ENCODE results near the gene AGR2.

Gene AGR2

GRCh38 chr7:16812542-16813231 lies 7.9 kb upstream of the AGR2 start:
- DNase-seq = no peak

- peak in 3 of 4 experiments; percentile 19 to 77 (median 77) for DNase-seq
Measured at GRCh38 chr7:16811551-16811950, 6.8 kb upstream of the AGR2 start.

GRCh38 chr7:16810573-16810972 lies 5.8 kb upstream of the AGR2 start:
- no peak for DNase-seq

DNA sequence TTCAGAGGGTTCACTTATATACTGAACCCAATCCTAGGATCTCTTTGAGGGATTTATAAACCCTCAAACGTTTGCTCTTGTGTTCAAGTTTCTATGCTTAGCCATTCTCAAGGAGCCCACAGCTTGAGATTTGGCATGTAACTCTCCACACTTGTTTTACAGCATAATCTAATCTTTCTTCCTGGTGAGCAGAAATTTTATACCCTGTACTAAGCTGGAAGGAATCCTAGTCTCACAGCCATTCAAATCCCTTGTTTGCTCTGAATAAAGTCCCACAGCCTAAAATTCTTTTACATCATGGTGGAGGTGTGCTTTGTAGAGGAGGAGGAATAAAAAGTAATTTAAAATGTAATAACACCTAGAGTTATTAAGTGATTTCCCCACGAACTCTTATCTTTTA lies 5.3 kb upstream of the AGR2 start:
- no peak for DNase-seq

DNA sequence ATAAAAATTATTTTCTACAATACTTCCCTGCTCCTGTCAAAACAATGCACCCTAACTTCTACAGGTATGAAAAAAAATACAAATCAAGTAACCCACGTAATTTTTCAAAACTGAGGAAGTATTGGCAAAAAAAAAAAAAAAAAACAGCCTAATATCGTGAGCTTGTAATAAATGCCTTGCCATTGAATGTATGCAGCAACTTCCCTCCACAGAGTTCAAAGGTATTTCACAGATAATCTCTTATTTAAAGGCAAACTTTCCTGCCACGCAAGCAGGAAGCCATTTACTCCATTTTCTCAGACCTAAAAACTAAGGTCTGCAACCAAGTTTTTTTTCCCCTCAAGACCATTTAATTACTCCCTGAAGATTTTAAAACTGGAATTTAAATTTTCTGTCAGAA lies 642 bp upstream of the AGR2 start:
- no peak for DNase-seq

GRCh38 chr7:16803881-16804673 lies 722 bp downstream of the AGR2 start:
- DNase-seq = no peak

GRCh38 chr7:16803125-16803524 lies 1.7 kb downstream of the AGR2 start:
- DNase-seq = no peak

- no peak for DNase-seq
Measured at GRCh38 chr7:16801579-16801978, 3.2 kb downstream of the AGR2 start.

GRCh38 chr7:16801111-16801542 lies 3.7 kb downstream of the AGR2 start:
- DNase-seq = peak; percentile 29 to 86 (median 62)

- DNase-seq = no peak
Measured at GRCh38 chr7:16795624-16796023, 9.2 kb downstream of the AGR2 start.

DNA sequence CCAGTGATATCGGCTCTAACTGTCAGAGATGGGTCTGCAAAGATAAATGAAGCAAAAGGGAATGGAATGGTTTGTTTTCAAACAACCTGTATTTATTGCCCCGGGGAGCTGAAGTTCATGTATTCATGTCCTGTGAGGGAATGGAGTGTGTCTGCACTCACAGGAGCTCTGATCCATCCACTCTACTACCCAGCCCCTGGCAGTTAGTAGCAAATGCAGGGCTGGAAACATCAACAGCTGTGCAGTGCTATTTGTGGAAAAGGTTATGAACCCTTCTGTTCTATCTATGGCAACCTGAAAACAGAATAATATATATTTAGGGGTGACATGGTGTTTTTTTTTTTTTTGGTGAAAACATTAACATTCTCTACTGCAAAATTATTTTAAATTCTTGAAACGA lies 9.8 kb downstream of the AGR2 start:
- no peak for DNase-seq

- no peak for DNase-seq
Measured at GRCh38 chr7:16791905-16792698, 12.7 kb downstream of the AGR2 start.

- DNase-seq = no peak
Measured at GRCh38 chr7:16791071-16791470, 13.7 kb downstream of the AGR2 start.

DNA sequence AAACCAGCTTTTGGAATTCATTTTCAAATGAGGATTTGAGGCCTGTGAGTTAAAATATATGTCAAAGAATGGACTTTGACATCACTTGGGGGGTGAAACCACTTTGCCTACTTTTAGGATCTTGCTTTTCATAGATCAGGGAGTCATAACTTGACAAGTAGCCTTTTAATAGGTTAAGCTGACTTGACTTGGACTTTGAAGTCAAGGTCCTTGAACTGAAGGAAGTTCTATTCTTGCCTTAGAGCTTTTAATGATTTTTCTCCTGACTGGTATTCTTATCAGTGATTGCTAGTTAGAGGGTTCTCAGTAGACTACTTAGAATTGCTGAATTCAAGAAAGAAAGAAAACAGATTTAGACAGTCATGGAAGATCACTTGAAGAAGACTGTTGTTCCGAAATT lies 17.7 kb downstream of the AGR2 start:
- no peak for DNase-seq

GRCh38 chr7:16786257-16786656 lies 18.5 kb downstream of the AGR2 start:
- DNase-seq = no peak

DNA sequence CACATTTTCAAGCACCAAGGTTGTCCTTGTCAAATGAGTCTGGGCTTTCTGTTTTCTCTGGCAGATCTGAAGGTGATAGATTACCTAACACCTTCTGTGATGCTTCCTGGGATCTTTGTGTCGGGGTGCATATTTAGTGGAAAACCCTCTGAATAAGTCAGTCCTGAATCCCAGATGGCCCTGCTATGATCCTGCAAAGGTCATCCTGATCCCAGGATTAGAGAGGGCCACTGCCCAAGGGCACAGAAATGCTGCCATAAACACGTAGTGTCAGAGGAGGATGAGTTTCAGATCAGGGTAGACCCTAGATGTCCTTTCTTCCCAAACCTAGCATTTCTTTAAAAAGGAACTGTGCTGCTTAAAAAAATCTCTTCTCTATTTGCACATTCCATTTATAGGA lies 19.0 kb downstream of the AGR2 start:
- DNase-seq = no peak

DNA sequence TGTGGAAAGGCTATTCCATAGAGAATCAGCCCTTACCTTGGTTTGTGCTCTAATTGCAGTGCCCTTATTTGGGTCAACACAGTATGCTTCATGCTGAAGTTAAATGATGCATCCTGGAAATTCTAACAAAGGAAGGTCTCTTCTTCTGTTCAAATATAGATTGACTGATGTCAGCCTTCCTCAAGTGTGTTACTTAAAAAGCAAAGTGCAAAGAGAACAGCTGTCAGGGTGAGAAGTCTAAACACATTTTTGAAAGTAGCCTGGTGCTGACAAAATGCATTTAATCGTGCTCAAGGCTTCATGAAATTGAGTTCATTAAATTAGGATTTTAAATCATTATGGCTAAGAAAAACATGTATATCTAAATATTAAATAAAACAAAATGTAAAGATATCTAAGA lies 19.5 kb downstream of the AGR2 start:
- no peak for DNase-seq

DNA sequence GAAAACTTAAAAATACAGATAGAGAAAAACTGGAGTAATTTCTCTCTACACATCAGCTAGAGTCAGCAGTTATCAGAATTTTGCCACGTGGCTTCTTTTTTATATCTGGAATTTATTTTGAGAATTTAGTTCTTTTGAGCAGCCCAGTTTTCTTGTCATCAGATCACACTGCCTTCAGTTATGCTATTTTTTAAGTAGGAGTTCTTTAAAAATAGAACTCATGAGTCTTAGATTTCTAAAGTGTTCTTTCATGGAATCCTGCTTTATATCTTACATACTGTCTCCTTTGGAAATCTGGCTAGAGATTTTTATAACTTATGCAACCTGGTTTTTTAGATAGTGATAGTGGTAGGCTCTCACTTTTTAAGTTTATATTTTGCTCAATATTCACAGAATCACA lies 24.2 kb downstream of the AGR2 start:
- no peak for DNase-seq

- DNase-seq = peak in 2 of 4 experiments; percentile 38 to 51
Measured at GRCh38 chr7:16779051-16779450, 25.7 kb downstream of the AGR2 start.

- no peak for DNase-seq
Measured at GRCh38 chr7:16778476-16778875, 26.3 kb downstream of the AGR2 start.

GRCh38 chr7:16776053-16776452 lies 28.7 kb downstream of the AGR2 start:
- DNase-seq = no peak

DNA sequence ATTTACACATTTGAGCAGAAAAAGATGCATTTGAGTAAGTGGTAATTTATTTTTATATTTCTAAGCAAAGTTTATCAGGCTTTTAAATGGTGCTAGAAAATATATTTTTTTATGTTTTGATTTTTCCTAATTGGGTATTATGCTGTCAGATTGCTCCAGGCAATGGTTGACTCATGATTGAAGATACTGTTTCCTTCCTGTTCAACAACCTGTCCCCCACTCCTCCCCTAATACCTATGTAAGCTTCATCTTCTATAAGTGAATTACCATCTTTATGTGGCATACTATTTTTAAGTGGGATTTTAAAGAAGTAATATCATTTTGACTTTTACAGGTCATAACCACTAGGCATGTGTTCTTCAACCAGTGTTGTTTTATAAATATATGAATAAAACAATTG lies 29.8 kb downstream of the AGR2 start:
- no peak for DNase-seq

GRCh38 chr7:16774294-16774693 lies 30.5 kb downstream of the AGR2 start:
- no peak for DNase-seq

Measured in suppressor macrophage (primary cell).